ENCODE measurements around the gene HELZ2. TPM values are rescaled to one million over a fixed set of nuclear protein-coding genes. Genes with fewer than 3 reads are reported as not detected.

HELZ2 gene
- polyA plus RNA-seq, 1 of the 3 experiments (the other 2 are of a cell fraction), result 7.6 TPM

DNA sequence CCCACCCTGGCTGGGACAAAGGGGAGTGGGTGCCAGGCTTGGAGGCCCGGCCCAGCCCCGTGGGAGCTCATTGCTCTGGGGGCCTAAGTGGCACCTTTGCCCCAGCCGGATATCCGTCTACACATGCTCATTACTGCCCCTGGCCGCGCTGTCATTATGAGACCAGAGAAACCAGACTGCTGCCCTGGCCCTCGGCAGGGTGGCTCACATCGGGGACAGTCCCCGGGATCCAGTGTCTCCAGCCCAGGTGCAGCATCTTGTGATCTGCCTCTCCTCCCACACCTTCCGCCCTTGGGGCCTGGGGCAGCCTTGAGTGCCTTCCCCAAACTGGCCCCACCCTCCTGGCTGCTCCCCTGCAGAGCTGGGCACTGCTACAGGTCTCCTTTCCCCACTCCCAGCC lies 31.3 kb downstream of the HELZ2 start:
- H4K20me1 ChIP-seq (ENCODE audit: insufficient read depth), result no peaks in the 10 kb centered on the region
- no peaks in the 10 kb centered on the region for H3F3A ChIP-seq (replicated peaks; ENCODE audit: insufficient read depth)
- H3K27ac ChIP-seq (ENCODE audit: low read depth in 2 of 2, low read length in 1 of 2), result no peak overlapping the region
- no peaks in the 10 kb centered on the region for H3K79me2 ChIP-seq (ENCODE audit: insufficient read depth)
- no peak for DNase-seq
- H3K9me3 ChIP-seq, result no peaks in the 10 kb centered on the region
- no peaks in the 10 kb centered on the region for H3K27me3 ChIP-seq (ENCODE audit: insufficient read depth)
- WGBS (ENCODE audit: low lambda C conversion rate), result 86% methylated on average over 3 of the region's 10 CpGs
- H3K4me1 ChIP-seq (ENCODE audit: control insufficient read depth in 1 of 2, insufficient read depth in 2 of 2, low read depth in 1 of 2, low read length in 1 of 2), result peaks cover 0 to 14% of the 10 kb centered on the region in 2 experiments; a peak in 1 of 4 replicates
- ChIA-PET CTCF (interaction anchor here (1.0 to 1.9 kb wide), 6 partner anchors 13 to 431 kb away, joined by 3 to 7 read pairs (median 4); partner anchors contain the start of gene PPDPF), POLR2A (no interaction called here)
- H2AFZ ChIP-seq (ENCODE audit: low read depth), result no peak overlapping the region
- TF ChIP-seq MXI1 (IDR thresholded peaks at IDR 0.05; ENCODE audit: low read depth, low read length), result no peak
- no peak for TF ChIP-seq SIN3A (IDR thresholded peaks at IDR 0.05; ENCODE audit: borderline replicate concordance, low read depth, low read length)
- TF ChIP-seq, protein P1, sequence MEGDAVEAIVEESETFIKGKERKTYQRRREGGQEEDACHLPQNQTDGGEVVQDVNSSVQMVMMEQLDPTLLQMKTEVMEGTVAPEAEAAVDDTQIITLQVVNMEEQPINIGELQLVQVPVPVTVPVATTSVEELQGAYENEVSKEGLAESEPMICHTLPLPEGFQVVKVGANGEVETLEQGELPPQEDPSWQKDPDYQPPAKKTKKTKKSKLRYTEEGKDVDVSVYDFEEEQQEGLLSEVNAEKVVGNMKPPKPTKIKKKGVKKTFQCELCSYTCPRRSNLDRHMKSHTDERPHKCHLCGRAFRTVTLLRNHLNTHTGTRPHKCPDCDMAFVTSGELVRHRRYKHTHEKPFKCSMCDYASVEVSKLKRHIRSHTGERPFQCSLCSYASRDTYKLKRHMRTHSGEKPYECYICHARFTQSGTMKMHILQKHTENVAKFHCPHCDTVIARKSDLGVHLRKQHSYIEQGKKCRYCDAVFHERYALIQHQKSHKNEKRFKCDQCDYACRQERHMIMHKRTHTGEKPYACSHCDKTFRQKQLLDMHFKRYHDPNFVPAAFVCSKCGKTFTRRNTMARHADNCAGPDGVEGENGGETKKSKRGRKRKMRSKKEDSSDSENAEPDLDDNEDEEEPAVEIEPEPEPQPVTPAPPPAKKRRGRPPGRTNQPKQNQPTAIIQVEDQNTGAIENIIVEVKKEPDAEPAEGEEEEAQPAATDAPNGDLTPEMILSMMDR (IDR thresholded peaks at IDR 0.05), result no peak
- TF ChIP-seq, protein P2, sequence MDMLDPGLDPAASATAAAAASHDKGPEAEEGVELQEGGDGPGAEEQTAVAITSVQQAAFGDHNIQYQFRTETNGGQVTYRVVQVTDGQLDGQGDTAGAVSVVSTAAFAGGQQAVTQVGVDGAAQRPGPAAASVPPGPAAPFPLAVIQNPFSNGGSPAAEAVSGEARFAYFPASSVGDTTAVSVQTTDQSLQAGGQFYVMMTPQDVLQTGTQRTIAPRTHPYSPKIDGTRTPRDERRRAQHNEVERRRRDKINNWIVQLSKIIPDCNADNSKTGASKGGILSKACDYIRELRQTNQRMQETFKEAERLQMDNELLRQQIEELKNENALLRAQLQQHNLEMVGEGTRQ (IDR thresholded peaks at IDR 0.05; ENCODE audit: borderline replicate concordance, low read depth, low read length), result no peak
- TF ChIP-seq, protein P3, sequence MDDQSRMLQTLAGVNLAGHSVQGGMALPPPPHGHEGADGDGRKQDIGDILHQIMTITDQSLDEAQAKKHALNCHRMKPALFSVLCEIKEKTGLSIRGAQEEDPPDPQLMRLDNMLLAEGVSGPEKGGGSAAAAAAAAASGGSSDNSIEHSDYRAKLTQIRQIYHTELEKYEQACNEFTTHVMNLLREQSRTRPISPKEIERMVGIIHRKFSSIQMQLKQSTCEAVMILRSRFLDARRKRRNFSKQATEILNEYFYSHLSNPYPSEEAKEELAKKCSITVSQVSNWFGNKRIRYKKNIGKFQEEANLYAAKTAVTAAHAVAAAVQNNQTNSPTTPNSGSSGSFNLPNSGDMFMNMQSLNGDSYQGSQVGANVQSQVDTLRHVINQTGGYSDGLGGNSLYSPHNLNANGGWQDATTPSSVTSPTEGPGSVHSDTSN (IDR thresholded peaks at IDR 0.05), result no peak
- no peak for TF ChIP-seq TAF1 (IDR thresholded peaks at IDR 0.05; ENCODE audit: borderline replicate concordance, low read depth, low read length)
- no peak for TF ChIP-seq RFX5 (IDR thresholded peaks at IDR 0.05; ENCODE audit: low read length)
- no peak for TF ChIP-seq NFIC (IDR thresholded peaks at IDR 0.05; ENCODE audit: borderline replicate concordance)
- TF ChIP-seq MEF2A (IDR thresholded peaks at IDR 0.05; ENCODE audit: borderline replicate concordance, low read depth), result no peak
- no peak for TF ChIP-seq FOSL2 (IDR thresholded peaks at IDR 0.05; ENCODE audit: borderline replicate concordance, low read depth)
- H3K4me3 ChIP-seq (ENCODE audit: low read depth in 2 of 2, low read length in 1 of 2), result no peak overlapping the region
- H3K36me3 ChIP-seq (replicated peaks in 1 of 2; ENCODE audit: control insufficient read depth in 1 of 2, insufficient read depth in 2 of 2, low read length in 1 of 2), result no peaks in the 10 kb centered on the region
- H3K4me2 ChIP-seq, result no peak overlapping the region
- H3K9ac ChIP-seq, result no peak overlapping the region
- H3K9me2 ChIP-seq, result no peaks in the 10 kb centered on the region

DNA sequence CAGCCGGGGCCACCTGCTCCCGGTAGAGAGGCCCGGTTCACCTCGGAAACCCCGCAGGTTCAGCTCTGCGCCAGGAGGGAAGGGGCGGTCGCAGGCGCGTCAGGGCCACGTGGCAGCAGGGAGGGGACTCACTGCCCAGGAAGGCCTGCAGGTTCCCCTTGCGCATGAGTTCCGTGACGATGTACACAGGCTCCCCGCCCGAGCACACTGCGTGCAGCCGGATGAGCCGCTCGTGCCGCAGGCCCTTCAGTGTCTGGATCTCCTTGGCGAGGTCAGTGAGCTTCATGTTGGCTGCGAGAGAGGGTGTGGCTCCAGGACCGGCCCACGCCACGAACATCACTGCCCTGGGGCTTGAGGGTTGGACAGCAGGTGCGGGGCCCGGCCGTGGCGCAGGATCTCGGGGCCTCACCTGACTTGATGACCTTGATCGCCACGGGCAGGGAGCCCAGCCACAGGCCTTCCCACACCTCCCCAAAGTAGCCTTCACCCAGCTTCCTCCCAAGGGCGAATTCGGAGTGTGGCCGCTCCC lies 31.9 kb downstream of the HELZ2 start:
- ChIA-PET POLR2A (no interaction called here), CTCF (interaction anchor here (1.0 to 1.9 kb wide), 4 partner anchors 14 to 431 kb away, joined by 3 to 7 read pairs (median 4); partner anchors contain the start of gene PPDPF)
- no peaks in the 10 kb centered on the region for H3K9me2 ChIP-seq
- no peaks in the 10 kb centered on the region for H4K20me1 ChIP-seq (ENCODE audit: insufficient read depth)
- no peaks in the 10 kb centered on the region for H3K9me3 ChIP-seq
- H3K9ac ChIP-seq, result no peak overlapping the region
- no peak overlapping the region for H2AFZ ChIP-seq (ENCODE audit: low read depth)
- no peaks in the 10 kb centered on the region for H3K36me3 ChIP-seq (replicated peaks in 1 of 2; ENCODE audit: control insufficient read depth in 1 of 2, insufficient read depth in 2 of 2, low read length in 1 of 2)
- peaks cover 0 to 20% of the 10 kb centered on the region in 2 experiments; a peak in 1 of 4 replicates for H3K4me1 ChIP-seq (ENCODE audit: control insufficient read depth in 1 of 2, insufficient read depth in 2 of 2, low read depth in 1 of 2, low read length in 1 of 2)
- H3K4me2 ChIP-seq, result no peak overlapping the region
- WGBS (ENCODE audit: low lambda C conversion rate), result 87% methylated on average over 28 of the region's 36 CpGs
- no peak overlapping the region for H3K4me3 ChIP-seq (ENCODE audit: low read depth in 2 of 2, low read length in 1 of 2)
- H3F3A ChIP-seq (replicated peaks; ENCODE audit: insufficient read depth), result no peaks in the 10 kb centered on the region
- no peaks in the 10 kb centered on the region for H3K27me3 ChIP-seq (ENCODE audit: insufficient read depth)
- no peak for DNase-seq
- no peaks in the 10 kb centered on the region for H3K79me2 ChIP-seq (ENCODE audit: insufficient read depth)
- H3K27ac ChIP-seq (ENCODE audit: low read depth in 2 of 2, low read length in 1 of 2), result no peak overlapping the region
- TF ChIP-seq, protein P4, sequence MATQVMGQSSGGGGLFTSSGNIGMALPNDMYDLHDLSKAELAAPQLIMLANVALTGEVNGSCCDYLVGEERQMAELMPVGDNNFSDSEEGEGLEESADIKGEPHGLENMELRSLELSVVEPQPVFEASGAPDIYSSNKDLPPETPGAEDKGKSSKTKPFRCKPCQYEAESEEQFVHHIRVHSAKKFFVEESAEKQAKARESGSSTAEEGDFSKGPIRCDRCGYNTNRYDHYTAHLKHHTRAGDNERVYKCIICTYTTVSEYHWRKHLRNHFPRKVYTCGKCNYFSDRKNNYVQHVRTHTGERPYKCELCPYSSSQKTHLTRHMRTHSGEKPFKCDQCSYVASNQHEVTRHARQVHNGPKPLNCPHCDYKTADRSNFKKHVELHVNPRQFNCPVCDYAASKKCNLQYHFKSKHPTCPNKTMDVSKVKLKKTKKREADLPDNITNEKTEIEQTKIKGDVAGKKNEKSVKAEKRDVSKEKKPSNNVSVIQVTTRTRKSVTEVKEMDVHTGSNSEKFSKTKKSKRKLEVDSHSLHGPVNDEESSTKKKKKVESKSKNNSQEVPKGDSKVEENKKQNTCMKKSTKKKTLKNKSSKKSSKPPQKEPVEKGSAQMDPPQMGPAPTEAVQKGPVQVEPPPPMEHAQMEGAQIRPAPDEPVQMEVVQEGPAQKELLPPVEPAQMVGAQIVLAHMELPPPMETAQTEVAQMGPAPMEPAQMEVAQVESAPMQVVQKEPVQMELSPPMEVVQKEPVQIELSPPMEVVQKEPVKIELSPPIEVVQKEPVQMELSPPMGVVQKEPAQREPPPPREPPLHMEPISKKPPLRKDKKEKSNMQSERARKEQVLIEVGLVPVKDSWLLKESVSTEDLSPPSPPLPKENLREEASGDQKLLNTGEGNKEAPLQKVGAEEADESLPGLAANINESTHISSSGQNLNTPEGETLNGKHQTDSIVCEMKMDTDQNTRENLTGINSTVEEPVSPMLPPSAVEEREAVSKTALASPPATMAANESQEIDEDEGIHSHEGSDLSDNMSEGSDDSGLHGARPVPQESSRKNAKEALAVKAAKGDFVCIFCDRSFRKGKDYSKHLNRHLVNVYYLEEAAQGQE (IDR thresholded peaks at IDR 0.05; ENCODE audit: low read depth, low read length), result no peak
- TF ChIP-seq MEF2A (IDR thresholded peaks at IDR 0.05; ENCODE audit: borderline replicate concordance, low read depth) (no peak), GABPA (IDR thresholded peaks at IDR 0.05; ENCODE audit: low read depth) (no peak), FOSL2 (IDR thresholded peaks at IDR 0.05; ENCODE audit: borderline replicate concordance, low read depth) (no peak), TAF1 (IDR thresholded peaks at IDR 0.05; ENCODE audit: borderline replicate concordance, low read depth, low read length) (no peak), FOXM1 (IDR thresholded peaks at IDR 0.05; ENCODE audit: low read depth) (no peak)
- TF ChIP-seq, protein P5, sequence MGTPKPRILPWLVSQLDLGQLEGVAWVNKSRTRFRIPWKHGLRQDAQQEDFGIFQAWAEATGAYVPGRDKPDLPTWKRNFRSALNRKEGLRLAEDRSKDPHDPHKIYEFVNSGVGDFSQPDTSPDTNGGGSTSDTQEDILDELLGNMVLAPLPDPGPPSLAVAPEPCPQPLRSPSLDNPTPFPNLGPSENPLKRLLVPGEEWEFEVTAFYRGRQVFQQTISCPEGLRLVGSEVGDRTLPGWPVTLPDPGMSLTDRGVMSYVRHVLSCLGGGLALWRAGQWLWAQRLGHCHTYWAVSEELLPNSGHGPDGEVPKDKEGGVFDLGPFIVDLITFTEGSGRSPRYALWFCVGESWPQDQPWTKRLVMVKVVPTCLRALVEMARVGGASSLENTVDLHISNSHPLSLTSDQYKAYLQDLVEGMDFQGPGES (IDR thresholded peaks at IDR 0.05; ENCODE audit: low read depth, low read length), result no peak
- TF ChIP-seq, protein P1 (IDR thresholded peaks at IDR 0.05), result no peak

Data from SK-N-SH (cell line).